ENCODE measurements around the gene SORCS2.
"Not testable (repeated sequence)": the region's sequence is repeated elsewhere in the genome, so short reads cannot be mapped to it uniquely, and the experiment has no call there.

Gene SORCS2

DNA sequence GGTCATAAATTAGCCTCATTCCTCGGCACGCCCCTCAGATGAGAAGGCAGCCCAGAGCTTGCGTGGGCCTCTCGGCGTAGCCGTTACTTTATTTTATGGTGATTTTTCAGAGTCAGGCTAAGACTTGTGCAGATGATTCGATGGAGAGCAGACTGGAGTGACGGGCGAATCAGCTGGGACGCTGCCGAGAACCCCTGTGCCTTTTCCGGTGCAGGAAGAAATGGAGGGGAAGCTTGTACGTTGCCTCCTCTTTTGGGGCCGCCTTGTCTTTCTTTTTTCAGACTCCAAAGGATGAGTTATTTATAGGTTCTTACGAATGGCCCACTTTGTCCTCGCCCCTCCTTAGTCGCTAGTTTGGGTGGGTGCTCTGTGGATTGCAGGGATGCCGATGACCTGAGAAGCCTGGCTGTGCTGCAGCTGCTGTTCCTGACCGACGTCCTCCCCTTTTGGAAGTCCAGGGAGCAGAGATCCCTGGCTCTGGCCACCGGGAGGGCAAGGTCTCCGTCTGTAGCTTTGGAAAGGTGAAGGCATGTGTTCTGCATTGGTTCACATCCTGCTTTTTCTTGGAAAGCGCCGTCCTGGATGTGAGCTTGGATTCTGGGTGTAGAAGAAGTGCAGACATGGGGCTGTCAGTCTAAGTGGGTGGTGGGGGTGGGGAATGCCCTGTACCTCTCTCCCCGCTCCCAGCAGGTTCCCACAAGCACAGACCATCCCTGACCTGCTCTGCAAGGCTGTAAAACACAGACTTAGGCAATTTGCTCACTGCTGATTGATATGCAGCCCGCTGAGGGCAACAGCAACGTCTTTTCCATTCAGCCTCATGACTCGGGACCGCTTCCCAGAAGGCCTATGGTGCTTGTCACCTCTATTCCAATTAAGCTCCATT lies 9.3 kb downstream of the SORCS2 start:
- DNase-seq, result no peak

DNA sequence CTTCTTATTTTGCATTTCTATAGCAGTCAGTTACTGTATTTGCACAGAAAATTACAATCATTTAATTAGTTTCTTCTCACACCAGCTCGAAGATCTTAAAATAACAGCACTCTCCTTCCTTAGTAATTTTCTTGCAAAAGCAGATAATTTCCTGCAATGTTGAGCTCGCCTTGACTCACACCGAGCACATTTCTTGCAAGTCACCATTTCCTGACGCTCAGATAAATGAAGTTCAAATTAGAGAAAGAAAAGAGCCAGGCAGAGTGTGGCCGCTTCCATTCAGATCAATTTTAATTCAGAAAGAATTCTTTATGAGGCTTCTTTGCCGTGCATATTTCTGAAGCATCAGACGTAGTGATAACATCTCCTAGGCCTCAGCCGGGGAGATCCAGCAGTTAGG lies 10.1 kb downstream of the SORCS2 start:
- no peak for DNase-seq

DNA sequence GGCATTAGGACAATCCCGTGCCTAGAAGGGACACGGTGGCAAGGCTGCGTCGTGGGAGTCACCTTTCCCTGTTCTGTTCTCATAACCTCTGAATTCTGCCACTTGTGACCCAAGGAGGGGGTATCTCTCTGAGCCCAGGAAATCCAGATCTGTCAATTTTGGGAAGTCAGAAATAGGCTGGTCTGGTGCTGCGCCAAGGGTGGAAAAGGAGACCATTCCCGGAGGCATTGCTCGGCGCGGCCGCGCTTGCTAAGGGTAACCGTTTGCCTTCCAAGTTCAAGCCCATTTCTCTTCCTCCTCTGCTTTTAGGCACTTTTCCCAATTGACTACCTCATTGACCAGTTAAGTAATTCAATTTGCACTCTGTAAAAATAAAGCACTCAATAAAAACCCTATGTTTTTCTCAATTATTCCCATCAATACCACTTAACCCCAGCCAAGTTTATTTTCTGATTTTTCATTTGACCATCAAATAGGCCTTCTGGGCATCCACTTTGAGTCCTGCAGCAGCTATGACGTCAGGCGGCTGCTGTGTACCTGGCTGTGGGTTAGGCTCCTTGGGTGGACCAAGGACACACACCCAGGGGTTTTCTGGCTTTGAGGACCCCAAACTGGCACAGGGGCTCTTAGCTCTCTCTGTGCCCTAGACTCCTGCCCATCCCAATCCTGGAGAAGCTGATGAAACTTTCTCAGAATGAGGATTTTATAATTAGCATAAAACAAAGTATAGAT lies 12.5 kb downstream of the SORCS2 start:
- DNase-seq, result no peak

DNA sequence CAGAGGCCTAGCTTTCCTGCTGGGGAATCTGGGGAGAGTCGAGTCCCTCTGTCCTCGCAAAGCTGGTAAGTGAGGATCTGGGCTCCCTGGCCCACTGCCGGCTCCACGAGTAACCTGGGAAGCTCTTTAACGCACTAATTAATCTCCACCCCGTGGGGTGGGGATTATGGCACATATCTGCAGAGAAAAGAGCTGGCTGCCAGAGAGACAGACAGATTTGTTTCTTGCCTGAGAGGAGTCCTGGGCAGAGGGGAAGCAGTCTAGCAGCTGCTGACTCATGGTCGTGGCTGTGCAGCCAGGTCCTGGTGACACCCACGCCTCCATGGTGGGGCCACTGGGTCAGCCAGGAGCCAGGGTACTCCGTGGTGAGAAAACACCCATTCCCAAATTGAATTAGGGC lies 14.0 kb downstream of the SORCS2 start:
- no peak for DNase-seq

DNA sequence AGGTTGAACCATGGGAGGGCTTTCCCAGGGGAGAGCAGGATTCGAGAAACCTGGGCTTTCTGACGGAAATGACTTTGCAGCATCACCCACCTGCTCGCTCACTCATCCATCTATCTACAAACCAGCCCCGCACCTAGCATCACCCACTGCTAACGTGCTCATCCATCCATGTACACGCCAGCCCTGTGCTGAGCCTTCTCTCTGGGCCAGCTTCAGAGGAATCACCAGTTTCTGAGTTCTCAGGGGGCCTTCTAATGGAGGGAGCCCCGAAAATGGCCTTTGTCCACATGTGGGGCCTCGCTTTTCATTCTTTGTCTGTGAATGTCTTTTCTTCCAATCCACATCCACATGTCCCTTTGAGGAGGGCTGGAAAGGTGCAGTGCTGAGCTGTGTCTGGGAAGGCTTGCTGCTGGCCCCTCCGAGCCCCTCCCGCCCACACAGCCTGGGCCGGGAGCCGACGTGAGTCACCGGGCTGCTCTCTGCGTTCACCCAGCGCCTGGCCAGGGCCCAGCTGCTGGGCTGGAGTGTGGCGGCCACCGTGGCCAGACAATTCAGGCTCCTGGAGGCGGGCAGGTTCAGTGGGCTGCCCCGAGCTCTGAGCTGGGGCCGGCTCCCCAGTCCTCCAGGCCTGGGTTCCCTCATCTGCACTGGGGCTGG lies 14.7 kb downstream of the SORCS2 start:
- DNase-seq, result no peak

DNA sequence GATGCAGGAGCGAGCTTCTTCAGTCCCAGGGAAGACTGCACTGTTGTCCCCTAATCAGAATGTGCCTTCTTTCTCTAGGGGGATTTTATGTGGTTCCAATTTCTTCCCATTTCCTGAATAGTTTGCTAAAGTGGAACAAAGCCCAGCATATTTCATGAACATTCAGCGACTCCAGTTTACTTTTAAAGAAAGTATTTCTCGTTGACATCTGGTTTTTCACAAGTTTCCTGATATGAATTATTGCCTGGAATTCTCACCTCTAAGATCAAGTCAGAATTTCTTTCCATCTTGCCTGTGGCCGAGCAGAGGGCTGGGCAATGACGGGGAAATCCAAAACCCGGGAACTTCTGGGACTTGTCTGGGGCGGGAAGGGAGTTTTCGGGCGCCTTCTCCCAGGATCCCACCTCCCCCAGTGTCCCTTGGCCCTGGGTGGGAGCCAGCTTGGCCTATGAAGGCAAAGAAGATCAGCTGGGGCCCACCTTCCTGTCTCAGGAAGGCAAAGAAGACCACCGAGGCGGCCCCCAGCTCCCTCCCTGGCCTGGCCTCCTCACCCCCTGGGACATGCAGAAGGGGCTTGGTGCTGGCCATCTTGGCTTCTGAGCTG lies 15.4 kb downstream of the SORCS2 start:
- DNase-seq, result no peak

DNA sequence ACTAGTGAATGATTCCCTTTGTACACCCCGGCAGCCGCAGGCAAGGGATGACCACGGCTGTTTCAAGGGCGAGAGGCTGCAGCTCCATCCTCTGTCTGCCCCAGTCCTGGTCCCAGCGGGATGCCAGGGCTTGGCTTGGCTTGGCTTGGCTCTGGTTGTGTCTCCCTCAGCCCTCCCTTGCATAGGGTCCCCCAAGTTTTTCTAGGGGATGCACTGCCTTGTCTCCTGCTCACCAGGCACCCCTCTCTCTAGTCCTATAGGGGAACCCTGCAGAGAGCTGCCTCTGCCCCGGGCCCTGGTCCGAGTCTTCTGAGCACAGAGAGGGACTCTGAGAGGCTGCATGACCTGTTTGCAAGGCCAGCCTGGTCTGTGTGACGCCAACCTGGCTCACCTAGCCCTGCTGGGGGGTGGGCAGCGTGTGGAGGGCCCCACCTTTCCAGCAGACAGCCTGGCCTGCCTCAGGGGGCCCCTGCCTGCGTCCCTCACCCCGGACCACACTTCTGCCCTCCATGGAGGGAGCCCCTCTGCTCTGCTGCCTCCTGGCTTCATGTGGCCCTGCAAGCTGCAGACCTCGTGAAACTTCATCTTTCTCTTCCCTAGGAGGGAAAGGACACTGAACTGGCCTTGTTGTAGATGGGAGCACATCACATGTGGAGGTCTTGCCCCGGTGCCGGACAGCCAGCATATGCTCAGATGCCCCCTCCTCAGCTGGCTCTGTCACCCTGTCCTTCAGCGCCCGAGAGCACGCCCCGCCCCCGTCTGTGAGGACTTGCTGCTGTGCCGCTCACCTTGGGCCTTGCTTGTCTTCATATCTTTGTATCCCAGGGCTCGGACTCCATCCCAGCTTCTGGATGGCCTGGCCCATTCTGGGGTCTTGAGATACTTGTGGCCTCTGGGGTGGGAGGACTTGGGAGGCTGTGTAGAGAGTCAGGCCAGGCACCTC lies 16.4 kb downstream of the SORCS2 start:
- DNase-seq, result no peak

DNA sequence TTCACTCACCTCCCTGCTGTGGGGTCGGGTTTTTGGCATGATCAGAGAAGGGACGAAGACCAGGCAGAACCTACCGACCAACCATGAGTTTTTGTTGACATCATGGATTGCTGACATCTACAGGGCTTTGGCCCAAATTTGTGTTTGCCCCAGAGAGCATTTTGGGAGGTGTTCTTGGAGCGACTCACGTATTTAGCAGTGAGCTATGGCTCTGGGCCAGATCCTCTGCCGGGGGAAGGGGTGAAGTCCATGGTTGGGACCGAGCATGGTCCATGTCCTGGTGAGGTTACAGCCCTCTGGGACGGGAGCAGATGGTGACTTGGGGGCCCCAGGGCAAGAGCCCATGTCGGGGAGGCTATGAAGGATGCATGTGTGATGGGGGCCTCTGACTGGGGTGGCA lies 17.4 kb downstream of the SORCS2 start:
- DNase-seq, result no peak

DNA sequence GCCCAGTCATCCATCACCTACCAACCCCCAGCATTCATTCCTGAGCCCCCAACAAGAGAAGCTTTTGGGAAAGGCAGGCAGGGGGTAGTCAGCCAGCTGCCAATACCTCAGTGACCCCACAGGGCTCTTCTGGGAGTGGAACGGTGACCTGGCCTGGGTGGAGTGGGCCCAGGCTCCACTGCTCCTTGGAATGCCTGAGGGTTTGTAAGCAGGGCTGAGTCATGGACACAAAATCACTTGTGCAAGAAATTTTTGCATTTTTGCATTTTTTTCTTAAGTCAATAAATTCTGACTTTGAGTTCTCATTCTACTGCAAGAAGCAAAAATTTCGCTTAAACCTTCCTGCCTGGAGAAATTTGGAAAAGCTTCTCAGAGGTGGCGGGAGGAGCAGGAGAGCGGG lies 18.5 kb downstream of the SORCS2 start:
- DNase-seq, result no peak

DNA sequence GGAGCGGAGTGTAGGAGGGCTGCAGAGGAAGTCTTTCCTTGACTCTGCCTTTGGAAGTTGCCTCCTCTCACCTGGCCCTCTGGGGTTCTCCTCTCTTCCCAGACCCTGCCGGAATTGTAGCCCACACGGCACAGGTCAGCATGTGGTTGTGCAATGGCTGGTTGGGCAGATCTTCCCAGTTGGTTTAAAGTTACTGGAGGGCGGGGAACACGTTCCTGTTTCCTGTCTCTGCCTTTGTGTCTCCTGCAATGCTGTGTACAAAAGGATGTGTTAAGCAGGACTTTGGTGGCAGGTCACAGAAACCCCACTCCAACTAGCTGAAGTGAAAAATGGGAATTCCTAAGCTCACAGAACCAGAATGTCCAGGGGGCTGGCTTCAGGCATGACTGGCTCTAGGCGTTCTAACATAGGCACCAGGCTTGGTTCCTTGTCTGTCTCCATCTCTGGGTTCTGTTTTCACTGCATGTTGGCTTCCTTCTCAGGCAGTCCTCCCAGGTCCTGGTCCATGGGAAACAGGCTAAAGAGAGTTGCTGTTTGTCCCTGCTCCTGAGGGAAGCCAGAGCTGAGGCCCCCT lies 19.9 kb downstream of the SORCS2 start:
- DNase-seq, result no peak

DNA sequence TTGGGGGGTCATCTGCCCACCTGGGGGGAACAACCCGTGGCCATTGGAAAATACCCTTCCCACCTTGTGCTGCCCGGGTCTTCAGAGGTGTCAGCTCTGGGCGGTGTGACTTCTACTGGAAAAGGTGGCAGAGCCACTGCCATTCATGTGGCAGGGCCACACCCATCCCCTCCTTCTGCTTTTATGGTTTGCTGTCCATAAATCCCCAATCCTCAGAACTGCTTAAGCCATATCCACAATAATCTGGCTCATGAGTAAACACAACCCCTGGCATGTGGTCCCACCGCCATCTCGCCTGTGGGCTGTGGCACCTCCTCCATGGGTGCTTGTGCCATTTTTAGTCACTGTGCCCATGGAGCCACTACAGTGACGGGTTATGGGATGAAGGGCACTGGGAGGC lies 20.6 kb downstream of the SORCS2 start:
- DNase-seq, result no peak

DNA sequence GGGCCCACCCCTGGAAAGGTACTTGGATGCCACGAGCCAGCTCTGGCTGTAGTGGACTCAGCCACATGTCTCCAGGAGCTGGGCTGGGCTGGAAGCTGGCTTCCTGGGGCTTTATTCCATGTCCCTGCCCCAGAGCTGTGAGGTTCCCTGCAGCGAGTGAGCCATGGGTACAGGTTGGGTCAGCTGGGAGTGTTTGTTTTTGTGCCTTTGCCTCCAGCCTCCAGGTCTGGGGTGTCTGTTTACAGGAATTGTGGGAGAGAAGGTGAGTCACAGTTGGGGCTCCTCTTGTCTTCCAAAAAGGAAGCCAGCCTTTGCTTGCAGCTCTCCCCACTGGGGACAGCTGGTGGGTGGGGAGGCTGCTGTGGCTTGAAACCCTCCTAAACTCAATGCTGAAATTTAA lies 21.5 kb downstream of the SORCS2 start:
- no peak for DNase-seq

DNA sequence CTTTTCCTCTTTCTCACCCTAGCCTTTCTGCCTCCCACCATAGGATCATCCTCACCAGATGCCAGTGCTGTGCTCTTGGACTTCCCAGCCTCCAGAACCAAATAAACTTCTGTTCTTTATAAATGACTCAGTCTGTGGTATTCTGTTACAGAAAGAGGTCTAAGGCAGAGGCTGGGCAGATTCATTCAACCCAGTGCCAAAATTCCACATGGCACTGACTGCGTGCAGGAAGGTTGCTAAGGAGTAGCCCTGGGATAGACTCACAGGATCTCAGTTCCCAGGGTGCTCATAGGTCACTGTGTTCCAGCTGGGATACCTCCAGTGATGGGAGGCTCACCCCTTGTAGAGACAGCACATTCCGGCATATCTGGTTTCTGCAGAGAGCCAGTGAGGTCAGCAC lies 22.0 kb downstream of the SORCS2 start:
- no peak for DNase-seq

DNA sequence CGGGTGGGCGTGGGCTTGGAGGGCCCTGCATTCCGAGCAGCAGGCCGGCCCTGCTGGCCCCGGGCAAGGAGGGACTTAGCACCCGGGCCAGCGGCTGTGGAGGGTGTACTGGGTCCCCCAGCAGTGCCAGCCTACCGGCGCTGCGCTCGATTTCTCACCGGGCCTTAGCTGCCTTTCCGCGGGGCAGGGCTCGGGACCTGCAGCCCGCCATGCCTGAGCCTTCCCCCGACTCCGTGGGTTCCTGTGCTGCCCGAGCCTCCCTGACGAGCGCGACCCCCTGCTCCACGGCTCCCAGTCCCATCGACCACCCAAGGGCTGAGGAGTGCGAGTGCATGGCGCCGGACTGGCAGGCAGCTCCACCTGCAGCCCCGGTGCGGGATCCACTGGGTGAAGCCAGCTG lies 22.8 kb downstream of the SORCS2 start:
- DNase-seq, result not testable (repeated sequence)

DNA sequence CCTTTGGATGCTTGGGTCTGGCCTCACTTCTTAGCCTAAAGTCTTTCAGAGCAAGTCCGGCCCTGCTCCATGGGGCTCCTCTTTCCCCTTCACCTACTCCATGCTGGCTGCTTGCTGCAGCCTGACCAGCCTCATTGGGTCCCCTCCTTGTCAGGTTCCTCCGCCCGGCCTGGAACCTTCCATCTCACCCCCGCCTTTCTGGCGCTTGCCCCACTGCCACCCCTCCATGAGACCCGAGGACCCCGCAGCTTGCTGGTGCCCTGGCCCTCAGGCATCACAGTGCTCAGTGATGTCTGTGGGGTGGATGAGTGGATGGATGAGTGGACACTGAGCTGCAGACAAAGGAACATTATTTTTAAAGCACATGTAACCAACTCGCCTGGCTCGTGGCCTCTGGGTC lies 24.7 kb downstream of the SORCS2 start:
- no peak for DNase-seq

DNA sequence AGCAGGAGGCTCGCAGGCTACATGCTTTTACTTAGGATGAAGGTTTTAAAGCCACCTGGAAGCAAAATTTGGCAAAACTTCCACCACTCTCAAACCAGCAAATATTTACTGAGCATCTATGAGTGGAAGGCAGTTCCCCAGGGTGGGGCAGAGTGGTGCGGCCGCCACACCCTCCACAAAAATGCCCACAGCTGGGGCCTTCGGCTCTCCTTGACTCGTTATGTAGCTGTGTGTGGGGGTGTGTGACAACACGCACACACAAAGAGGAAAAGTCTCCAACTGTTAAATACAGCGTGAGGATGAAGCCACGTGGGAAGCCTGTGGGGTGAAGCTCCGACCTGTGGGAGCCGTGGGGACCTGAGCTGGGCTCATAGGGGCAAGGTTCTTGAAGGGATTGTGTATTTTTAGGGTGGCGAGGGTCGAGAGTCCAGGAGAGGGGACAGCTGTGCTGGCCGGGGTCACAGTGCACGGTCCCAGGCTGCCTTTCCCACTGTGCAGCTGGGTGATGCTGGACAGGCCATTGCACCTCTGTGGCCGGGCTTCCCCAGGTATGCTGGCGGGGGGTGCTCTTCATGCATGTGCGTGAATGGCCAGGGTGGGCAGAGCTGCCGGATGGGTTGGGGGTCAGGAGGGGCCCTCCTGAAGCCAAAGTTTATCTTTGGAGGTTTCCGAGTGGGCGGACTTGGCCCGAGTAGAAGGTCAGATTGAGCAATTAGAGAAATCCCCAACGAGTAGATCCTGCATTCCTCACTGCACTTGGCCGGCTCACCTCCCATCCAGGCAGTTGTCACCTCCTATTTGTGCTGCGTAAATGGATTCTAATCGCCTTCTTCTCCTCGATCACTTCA lies 25.4 kb downstream of the SORCS2 start:
- DNase-seq, result no peak

DNA sequence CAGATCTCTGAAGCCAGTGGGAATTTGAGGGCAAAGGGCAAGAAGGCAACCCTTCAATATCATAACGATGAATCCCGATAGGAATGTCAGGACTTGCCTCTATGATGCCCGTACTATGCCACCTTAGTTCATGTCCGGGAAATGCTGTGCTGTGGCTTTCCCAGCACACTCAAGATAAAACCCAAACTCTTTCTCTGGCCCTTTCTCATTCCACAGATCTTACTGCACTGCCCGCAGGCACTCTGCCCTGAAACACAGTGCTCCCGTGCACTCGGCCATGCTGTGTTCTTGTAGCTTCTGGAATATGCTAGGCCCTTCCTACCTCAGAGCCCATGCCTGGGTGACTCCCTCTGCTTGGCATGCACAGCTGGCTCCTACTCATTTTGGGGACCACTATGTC lies 26.3 kb downstream of the SORCS2 start:
- no peak for DNase-seq

DNA sequence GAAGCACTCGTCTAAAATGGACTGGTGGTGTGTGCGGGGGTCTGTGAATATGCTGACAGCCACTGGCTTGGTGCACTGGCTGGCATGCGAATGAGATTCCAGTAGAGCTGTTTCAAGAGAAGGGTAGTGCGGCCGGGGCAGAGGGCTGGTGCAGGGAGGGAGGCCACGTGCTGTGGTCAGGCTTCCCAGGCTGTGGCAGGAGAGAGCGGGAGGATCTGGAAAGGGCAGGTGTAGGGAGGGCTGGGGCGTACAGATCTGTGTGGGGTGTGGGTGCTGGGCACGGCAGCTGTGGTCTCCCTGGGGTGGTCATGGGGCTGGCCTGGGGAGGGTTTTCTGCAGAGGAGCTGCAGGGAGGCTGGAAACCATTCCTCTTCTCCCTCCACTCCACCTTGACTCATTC lies 30.2 kb downstream of the SORCS2 start:
- DNase-seq, result no peak

DNA sequence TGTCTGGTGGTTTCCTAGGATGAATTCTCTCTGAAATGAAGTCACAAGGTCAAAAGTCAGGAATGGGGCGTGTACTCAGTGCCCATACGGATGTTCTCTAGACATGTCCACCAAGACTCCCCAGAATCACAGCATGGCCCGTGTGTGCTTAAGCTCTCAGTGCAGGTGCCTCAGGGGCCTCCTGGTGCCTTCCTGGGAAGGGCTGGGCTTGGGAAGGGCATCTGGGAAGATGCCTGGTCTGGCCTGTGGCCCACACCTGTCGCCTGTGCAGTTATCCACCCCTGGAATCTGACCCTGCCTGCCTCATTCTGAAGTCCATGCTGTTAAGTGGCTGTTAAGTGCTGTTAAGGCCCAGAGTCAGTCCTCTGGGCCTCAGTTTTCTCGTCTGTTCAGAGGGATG lies 31.2 kb downstream of the SORCS2 start:
- DNase-seq, result no peak

DNA sequence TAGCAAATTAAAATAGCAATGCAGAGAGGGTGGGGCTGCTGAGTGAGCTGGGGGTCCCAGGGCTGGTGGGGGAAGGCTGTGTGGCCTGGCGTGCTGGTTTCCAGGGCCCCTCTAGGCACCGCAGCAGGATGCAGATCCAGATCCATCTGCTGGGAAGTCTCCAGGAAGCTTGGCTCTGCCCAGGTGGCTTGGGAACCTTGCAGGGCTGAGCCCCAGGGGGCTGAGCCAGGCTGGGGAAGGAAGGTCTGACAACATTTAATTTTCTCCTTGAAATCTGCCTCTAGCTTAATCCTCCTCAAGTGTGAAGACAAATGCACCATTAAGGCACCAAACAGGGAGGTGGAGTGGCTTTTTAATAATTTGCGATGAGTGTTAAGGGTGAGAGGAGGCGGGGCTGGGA lies 31.7 kb downstream of the SORCS2 start:
- no peak for DNase-seq
